Gastrocnemius medialis (tissue), 4 donors: ENCODE data around the gene PRKAG2. TPM values are rescaled to one million over a fixed set of nuclear protein-coding genes. Genes with fewer than 3 reads are reported as not detected.

Experiments used
- ATAC-seq, 2 donors: fragments of 150-250 bp; one replicate each; pipeline ENCODE4 v1.9.1; 2016
- DNase-seq, 2 donors: peaks; one replicate each; pipeline ENCODE4 v3.0.0-alpha.2; 2019
- H3K27ac ChIP-seq, 4 donors: fragments of 200-600 bp; sonication (generic); 1 replicate in 1 of 4; 2 replicates in 3 of 4; pipeline ENCODE4 v1.5.1; 2016 to 2018; ENCODE audit warnings: mild to moderate bottlenecking in 2 of 4, moderate library complexity in 1 of 4
- H3K27me3 ChIP-seq, 3 donors: fragments of 200-600 bp; sonication (generic) in 2 of 3; 1 replicate in 1 of 3; 2 replicates in 2 of 3; pipeline versions ENCODE4 v1.5.1 to v1.6.0; 2016 to 2019; ENCODE audit warnings: mild to moderate bottlenecking in 1 of 3, moderate library complexity in 1 of 3
- H3K36me3 ChIP-seq, 2 donors: fragments of 200-600 bp; sonication (generic) in 1 of 2; one replicate each; pipeline ENCODE4 v1.5.1; 2017 to 2018
- H3K4me1 ChIP-seq, 2 donors: fragments of 200-600 bp; sonication (generic) in 1 of 2; one replicate each; pipeline ENCODE4 v1.5.1; 2016 to 2017; ENCODE audit warnings: mild to moderate bottlenecking in 2 of 2
- H3K4me3 ChIP-seq, 4 donors: fragments of 200-600 bp; sonication (generic) in 3 of 4; 1 replicate in 1 of 4; 2 replicates in 3 of 4; pipeline ENCODE4 v1.5.1; 2016 to 2019; ENCODE audit warnings: mild to moderate bottlenecking in 2 of 4
- H3K9me3 ChIP-seq, 3 donors: fragments of 200-600 bp; sonication (generic) in 2 of 3; 1 replicate in 1 of 3; 2 replicates in 2 of 3; pipeline ENCODE4 v1.5.1; 2016 to 2019
- CTCF ChIP-seq, 5 experiments: fragments of 450-650 bp in 3 of 5; fragments of 200-600 bp in 2 of 5; sonication (generic) in 2 of 5; IDR thresholded peaks in 4 of 5; conservative IDR thresholded peaks in 1 of 5; 1 replicate in 4 of 5; 2 replicates in 1 of 5; pipeline ENCODE4 v1.5.1; 2016 to 2019; ENCODE audit warnings: antibody characterized with exemption in 5 of 5, mild to moderate bottlenecking in 3 of 5, moderate library complexity in 3 of 5
- POLR2A ChIP-seq, 2 donors: fragments of 450-650 bp; IDR thresholded peaks; one replicate each; pipeline ENCODE4 v1.6.1; 2017; ENCODE audit warnings: antibody characterized with exemption in 2 of 2, mild to moderate bottlenecking in 2 of 2, moderate library complexity in 2 of 2
- in situ Hi-C, 4 donors: fragments of 200-750 bp; cut with MboI; loops; one replicate each; pipeline versions ENCODE4 v1.15.0 to v1.8.0; 2017; ENCODE audit warnings: low sequenced_read_pairs in 4 of 4
- intact Hi-C: fragments of 100-400 bp; cut with DNase I; formaldehyde crosslinking; loops from one replicate; pipeline ENCODE4 v1.15.1; 2023; ENCODE audit warnings: low total_unique reads
- total RNA-seq, 4 donors: library from RNA; depleted of rRNA; stranded (reverse); fragments of >200 nt; gene quantifications; one replicate each; pipeline versions ENCODE4 v1.1.0 to v1.2.3, GENCODE V29; 2016

Gene PRKAG2
- total RNA-seq, 4 donors from 2014 or later: 5.3 to 32.6 (median 13.9) TPM

DNA sequence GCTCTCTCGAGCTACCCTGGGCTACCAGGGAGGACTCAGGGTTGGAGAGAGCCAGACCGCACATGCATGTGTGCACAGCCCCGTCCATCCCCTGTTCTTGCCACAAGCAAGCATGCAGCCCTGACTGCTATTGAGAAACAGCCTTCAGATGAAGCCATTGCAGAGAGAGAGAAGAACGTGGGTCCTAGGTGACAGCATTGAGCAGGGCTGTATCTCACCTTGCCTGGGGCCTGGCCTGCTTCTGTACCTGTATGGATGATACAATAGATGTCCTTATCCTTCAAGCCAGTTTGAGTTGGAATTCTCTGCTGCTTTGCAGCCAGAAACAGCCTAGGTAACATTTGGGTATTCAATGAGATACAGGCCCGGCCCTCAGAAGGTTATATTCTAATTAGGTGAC lies 229.9 kb downstream of the PRKAG2 start:
- H3K36me3 ChIP-seq: no peaks in the 10 kb centered on the region
- no peaks in the 10 kb centered on the region for H3K27me3 ChIP-seq
- no peak overlapping the region for H3K4me3 ChIP-seq
- TF ChIP-seq CTCF (IDR thresholded peaks at IDR 0.05 in 4 of 5, conservative IDR thresholded peaks at IDR 0.05 in 1 of 5) (no peak), POLR2A (IDR thresholded peaks at IDR 0.05) (no peak)
- peaks cover 0 to 14% of the 10 kb centered on the region in 2 donors for H3K4me1 ChIP-seq
- intact Hi-C loops: no loop called here
- no peaks in the 10 kb centered on the region for H3K9me3 ChIP-seq
- ATAC-seq (no peak), DNase-seq (no peak)
- in situ Hi-C loops: no loop called here
- H3K27ac ChIP-seq: no peak overlapping the region

DNA sequence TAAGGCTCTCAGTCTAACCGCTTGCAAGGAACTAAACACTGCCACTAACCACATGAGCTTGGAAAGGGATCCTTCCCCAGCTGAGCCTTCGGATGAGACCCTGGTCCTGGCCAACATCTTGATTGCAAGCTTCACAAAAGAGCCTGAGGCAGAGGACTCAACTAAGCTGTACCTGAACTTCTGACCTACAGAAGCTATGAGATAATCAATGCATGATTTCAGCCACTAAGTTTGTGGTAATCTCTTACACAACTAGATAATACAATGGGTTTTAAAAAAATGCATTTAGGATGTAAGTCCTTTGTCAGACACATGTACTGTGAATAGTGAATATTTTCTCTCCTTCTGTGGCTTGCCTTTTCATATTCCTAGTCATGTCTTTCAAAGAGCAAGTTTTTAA lies 231.6 kb downstream of the PRKAG2 start:
- in situ Hi-C loops: no loop called here
- H3K4me1 ChIP-seq: no peaks in the 10 kb centered on the region
- intact Hi-C loops: no loop called here
- H3K36me3 ChIP-seq: no peaks in the 10 kb centered on the region
- H3K4me3 ChIP-seq: no peak overlapping the region
- no peaks in the 10 kb centered on the region for H3K27me3 ChIP-seq
- DNase-seq (no peak), ATAC-seq (no peak)
- H3K9me3 ChIP-seq: no peaks in the 10 kb centered on the region
- TF ChIP-seq CTCF (IDR thresholded peaks at IDR 0.05 in 4 of 5, conservative IDR thresholded peaks at IDR 0.05 in 1 of 5) (no peak), POLR2A (IDR thresholded peaks at IDR 0.05) (no peak)
- no peak overlapping the region for H3K27ac ChIP-seq

DNA sequence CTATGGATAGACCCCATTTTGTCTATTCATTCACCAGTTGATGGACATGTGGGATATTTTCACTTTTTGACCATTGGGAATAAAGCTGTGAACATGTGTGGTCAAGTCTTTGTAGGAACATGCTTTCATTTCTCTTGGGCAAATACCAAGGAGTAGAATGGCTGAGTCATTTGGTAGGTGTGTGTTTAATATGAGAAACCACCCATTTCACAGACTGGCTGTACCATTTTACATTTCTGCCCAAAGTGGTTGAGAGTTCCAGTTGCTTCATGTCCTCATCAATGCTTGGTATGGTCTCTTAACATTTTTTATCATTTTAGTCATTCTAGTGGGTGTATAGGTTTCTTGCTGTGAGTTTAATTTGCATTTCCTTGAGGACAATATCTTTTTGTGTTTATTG lies 232.4 kb downstream of the PRKAG2 start:
- H3K4me3 ChIP-seq: no peak overlapping the region
- DNase-seq: no peak
- in situ Hi-C loops: no loop called here
- no peak for ATAC-seq
- no peak for TF ChIP-seq POLR2A (IDR thresholded peaks at IDR 0.05)
- TF ChIP-seq CTCF (IDR thresholded peaks at IDR 0.05 in 4 of 5, conservative IDR thresholded peaks at IDR 0.05 in 1 of 5): no peak
- H3K27me3 ChIP-seq: no peaks in the 10 kb centered on the region
- H3K27ac ChIP-seq: no peak overlapping the region
- no peaks in the 10 kb centered on the region for H3K9me3 ChIP-seq
- no peaks in the 10 kb centered on the region for H3K4me1 ChIP-seq
- H3K36me3 ChIP-seq: no peaks in the 10 kb centered on the region
- intact Hi-C loops: no loop called here

DNA sequence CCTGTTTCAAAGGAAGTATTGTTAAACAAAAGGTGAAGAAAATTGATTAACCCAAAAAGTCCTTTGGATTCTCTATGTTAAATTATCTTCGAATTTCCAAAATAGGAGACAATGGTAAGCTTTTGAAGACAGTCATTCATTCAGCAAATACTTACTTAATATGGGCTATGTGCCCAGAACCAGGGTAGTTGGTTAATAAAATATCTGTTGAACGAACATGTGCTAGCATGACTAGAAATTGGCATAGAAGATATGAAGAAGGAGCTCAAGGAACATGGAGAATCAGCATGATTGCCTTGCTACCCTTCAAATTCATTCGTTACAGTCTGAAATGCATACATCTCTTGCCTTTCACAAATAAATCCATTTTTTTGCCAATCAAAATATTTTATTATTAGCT lies 234.2 kb downstream of the PRKAG2 start:
- no peaks in the 10 kb centered on the region for H3K36me3 ChIP-seq
- in situ Hi-C loops: no loop called here
- DNase-seq (no peak), ATAC-seq (no peak)
- no peaks in the 10 kb centered on the region for H3K4me1 ChIP-seq
- TF ChIP-seq CTCF (IDR thresholded peaks at IDR 0.05 in 4 of 5, conservative IDR thresholded peaks at IDR 0.05 in 1 of 5): no peak
- TF ChIP-seq POLR2A (IDR thresholded peaks at IDR 0.05): no peak
- H3K4me3 ChIP-seq: no peak overlapping the region
- intact Hi-C loops: no loop called here
- no peaks in the 10 kb centered on the region for H3K27me3 ChIP-seq
- no peak overlapping the region for H3K27ac ChIP-seq
- H3K9me3 ChIP-seq: no peaks in the 10 kb centered on the region

DNA sequence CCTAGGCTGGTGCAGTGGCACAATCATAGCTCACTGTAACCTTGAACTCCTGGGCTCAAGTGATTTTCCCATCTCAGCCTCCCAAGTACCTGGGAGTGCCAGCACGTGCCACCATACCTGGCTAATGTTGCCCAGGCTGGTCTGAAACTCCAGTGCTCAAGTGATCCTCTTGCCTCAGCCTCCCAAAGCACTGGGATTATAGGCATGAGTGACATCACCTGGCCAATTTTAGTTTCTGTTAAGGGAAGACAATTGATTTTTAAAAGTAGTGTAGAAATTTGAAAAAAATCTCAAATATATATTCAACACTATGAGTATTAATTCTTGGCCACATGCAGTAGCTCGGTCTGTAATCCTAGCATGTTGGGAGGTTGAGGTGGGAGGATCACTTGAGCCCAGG lies 235.3 kb downstream of the PRKAG2 start:
- TF ChIP-seq POLR2A (IDR thresholded peaks at IDR 0.05): no peak
- TF ChIP-seq CTCF (IDR thresholded peaks at IDR 0.05 in 4 of 5, conservative IDR thresholded peaks at IDR 0.05 in 1 of 5): no peak
- ATAC-seq (no peak), DNase-seq (no peak)
- Histone ChIP-seq H3K27ac (no peak overlapping the region), H3K27me3 (no peaks in the 10 kb centered on the region), H3K4me1 (no peaks in the 10 kb centered on the region), H3K36me3 (no peaks in the 10 kb centered on the region), H3K4me3 (no peak overlapping the region), H3K9me3 (no peaks in the 10 kb centered on the region)
- intact Hi-C loops (no loop called here), in situ Hi-C loops (no loop called here)
